Colon (tissue), 2 donors: ENCODE results near the gene DDA1.

Experiments used
- FAIRE-seq: peaks from 2 replicates; lab custom pipeline; 2012; peaks lifted over from hg19 to GRCh38; lab: Jason Lieb, UNC
- donor health status: control.
- donor health status: control.

The DDA1 gene

GRCh38 chr19:17330262-17331044 is 21.1 kb downstream of the DDA1 start:
- no peak for FAIRE-seq

GRCh38 chr19:17331045-17331558 is 21.7 kb downstream of the DDA1 start:
- no peak for FAIRE-seq

DNA sequence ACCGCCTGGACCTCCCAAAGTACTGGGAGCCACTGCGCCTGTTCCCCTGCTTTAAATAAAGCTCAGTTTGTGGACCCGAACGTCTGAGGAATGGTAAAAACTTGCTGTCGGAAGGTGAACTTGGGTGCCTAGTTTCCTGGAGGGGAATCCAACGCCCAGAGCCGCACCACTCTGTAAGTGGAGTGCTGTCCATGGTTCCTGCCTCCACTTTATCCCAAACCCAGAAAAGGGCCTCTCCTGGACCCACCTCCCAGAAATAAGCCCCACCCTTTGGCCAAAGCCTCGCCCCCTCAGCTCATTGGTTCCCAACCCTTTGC is 23.0 kb downstream of the DDA1 start:
- no peak for FAIRE-seq

DNA sequence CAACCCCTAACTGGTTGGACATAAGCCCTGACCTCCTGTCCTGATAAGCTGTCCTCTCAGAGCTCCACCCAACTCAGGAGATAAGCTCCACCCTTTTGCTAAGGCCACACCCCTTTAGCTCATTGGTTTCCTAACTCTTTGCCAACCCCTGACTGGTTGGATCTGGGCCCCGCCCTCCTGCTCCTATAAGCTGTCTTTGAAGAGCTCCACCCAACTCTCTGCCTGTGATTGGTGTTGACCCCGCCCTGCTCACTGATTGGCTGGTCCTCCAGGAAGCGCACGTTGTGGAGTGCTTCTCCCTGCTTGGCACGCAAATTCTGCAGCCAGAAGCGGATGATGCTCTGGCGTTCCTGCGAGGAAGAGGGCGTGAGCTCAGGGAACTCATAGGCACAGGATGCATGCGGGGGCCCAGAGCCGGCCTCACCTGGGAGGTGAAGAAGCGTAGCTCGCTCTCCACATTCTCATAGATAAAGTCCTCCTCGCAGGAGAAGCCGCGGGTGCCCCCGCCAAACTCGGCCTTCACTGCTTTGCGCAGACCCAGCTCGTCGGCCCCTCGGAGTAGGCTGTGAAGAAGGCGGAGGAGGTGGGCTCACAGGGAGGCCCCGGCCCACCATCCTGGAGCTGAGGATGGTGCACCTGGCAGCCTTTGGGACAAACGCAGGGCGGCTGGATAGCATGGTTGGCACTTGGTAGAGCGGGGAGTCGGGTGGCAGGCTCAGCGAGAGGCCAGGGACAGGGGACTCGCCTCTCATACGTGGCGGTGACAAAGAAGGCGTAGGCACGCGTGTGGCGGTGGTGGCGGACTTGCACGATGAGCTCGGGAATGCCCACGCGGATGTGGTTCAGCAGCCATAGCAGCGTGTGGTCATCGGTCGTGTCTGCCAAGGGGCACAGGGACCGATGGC is 23.6 kb downstream of the DDA1 start:
- FAIRE-seq: no peak

- FAIRE-seq: no peak
Observed at GRCh38 chr19:17333611-17334413, 24.4 kb downstream of the DDA1 start.

DNA sequence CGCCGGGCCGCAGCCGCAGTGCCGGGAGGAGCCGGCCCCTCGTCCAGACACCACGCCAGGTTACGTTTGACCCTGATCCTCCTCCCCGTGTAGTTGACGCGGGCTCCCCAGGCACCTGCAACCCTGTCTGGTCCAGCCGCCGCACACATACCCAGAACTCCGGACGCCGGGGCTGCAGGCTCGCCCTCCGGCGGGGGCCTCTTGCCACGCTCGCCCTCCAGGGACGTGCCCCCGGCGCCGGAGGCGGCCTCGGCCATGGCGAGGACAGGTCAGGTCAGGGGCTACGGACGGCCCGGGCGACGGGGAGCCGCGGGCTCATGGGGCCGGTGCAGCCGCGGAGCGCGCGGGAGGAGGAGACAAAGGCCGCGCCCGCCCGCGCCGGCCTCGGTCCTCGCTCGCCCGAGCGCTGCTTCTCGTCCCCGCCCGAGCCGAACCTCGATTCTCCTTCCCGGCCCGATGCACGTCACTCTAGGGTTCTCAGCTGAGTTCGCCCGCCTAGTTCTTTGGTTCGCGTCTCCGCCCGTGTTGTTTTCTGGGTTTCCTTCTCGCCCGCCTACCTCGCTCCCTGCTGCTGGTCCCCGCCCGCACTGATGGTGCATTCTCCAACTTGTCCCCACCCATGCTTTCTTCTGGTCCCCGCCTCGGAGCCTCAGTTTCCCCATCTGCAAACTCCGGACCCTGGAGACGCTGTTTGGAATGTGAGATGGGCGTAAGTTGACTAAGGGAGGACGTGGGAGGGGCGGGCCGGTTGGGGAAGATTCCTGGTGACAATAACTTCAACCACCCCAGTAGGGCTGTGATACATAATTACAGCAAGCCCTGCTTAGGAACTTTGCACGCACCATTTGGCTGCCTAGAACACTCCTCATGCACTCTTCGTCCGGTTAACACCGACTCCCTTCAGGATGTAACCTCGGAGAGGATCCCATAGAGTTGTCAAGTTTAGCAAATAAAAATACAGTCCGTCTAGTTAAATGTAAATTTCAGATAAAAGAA is 25.3 kb downstream of the DDA1 start, which contains the start of gene ANO8:
Gene ANO8 (minus strand): TSS at position 442 of the 996 bp plus-strand sequence. CDS start 185 bp downstream, at position 257.
- FAIRE-seq: no peak

- FAIRE-seq: no peak
Observed at GRCh38 chr19:17335575-17335974, 26.2 kb downstream of the DDA1 start.

- peak; percentile 61 for FAIRE-seq
Observed at GRCh38 chr19:17336872-17337674, 27.7 kb downstream of the DDA1 start, which contains the start of gene GTPBP3. Gene GTPBP3, plus strand, starts transcription at chr19:17337553. Its CDS starts 59 bp downstream, at chr19:17337612.

DNA sequence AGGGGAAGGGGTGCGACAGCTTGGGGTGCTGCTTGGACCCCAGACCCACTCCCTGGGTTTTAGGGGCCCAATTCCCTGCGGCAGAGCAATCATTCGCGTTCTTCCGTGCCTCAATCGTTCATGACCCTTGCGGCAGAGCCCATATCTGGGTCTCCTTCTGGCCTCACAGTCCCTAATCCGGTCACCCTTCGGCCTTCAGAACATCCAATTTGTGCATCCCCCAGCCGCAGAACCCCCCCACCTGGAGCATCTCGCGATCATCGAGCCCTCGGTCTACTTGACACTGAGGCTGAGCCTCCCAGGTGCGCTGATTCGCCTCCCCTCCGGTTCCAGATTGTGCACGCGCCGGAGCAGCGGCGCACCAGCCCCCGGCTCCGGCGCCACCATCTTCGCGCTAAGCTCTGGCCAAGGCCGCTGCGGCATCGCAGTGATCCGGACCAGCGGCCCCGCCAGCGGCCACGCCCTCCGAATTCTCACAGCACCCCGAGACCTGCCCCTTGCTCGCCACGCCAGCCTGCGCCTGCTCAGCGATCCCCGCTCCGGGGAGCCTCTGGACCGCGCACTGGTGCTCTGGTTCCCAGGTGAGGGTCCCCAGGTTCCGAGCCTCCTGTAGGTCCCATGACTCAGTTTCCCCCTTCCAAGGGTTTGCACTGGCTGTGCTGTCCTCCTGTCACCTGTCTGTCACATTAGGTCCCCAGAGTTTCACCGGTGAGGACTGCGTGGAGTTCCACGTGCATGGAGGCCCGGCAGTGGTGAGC is 28.5 kb downstream of the DDA1 start:
- FAIRE-seq: no peak

GRCh38 chr19:17338433-17339078 is 29.2 kb downstream of the DDA1 start:
- FAIRE-seq: no peak

GRCh38 chr19:17339088-17339741 is 29.9 kb downstream of the DDA1 start:
- no peak for FAIRE-seq

DNA sequence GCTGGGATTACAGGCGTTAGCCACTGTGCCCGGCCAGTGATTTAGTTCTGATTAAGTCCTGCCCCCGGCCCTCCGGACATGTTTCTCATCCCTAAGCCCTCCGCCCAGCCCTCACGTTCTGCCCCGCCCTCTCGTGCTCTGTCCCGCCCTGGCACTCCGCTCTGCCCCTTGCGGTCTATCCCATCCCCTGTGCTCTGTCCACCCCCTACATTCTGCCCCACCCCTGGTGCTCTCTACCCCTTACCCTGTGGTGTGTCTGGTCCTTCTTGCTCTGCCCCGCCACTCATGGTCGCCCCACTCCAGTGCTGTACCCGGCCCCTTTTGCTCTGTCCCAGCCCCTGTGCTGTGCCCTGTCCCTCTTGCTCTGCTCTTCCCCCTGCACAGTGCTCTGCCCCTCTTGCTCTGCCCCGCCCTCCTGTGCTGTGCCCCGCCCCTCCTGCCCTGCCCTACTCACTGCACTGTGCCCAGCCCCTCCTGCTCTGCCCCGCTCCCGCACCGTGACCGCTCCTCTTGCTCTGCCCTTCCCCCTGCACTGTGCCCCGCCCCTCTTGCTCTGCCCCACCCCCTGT is 31.0 kb downstream of the DDA1 start:
- FAIRE-seq: no peak

DNA sequence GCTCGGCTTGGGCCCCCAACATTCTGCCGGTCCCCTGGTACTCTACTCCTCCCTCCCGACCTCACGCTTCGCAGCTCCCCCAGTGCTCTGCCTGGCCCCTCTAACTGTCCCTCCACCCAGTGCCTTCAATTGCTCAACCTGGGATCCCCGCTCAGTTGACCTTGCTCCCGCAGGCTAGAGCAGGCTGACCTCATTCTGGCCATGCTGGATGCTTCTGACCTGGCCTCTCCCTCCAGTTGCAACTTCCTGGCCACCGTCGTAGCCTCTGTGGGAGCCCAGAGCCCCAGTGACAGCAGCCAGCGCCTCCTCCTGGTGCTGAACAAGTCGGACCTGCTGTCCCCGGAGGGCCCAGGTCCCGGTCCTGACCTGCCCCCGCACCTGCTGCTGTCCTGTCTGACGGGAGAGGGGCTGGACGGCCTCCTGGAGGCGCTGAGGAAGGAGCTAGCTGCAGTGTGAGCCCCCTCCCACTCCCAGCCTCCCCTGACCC is 31.6 kb downstream of the DDA1 start:
- no peak for FAIRE-seq

DNA sequence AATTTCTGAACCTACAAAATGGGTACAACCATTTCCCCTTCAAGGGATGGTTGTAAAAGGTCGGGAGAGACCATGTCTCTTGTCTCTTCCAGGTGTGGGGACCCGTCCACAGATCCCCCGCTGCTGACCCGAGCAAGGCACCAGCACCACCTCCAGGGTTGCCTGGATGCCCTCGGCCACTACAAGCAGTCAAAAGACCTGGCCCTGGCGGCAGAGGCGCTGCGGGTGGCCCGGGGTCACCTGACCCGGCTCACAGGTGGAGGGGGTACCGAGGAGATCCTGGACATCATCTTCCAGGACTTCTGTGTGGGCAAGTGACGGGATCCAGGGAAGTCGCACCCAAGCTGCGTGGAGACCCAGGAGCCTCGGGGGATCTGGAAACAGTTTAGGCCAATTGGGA is 32.0 kb downstream of the DDA1 start:
- FAIRE-seq: no peak

DNA sequence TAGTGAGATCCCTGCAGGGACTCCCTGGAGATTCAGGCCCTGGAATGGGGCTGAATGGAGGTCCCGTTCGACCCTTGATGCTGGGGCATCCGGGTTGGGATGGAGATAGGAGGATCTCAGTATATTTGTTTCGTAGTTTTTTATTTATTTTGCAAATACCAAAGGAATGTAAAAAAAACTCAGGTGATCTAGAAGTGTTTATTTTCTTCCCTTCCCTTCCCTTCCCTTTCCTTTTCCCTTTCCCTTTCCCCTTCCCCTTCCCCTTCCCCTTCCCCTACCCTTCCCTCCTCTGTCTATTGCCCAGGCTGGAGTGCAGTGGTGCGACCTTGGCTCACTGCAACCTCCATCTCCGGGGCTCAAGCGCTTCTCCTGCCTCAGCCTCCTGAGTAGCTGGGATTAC is 32.5 kb downstream of the DDA1 start:
- no peak for FAIRE-seq

DNA sequence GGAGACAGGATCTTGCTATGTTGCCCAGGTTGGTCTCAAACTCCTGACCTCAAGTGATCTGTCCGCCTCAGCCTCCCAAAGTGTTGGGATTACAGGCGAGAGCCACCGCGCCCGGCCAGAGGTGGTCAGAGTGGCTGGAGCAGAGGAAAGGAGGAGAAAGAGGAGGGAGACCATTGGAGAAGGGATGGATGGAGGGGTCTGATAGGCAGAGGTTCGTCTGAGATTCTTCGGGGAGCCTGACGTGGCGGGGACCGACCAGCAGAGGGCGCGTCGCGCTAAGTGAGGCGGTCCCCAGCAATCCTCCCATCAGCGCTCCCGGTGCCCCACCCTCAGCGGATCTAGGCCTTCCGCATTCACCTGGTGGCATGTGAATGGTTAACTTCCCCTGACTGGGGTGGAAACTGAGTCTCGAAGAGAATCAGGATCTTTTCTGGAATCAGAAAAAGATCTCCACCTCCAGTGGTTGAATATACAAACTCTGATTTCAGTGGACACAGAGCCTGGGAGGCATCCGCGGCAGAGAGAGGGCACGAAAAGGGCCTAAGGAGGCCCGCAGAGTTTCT is 36.8 kb downstream of the DDA1 start:
- no peak for FAIRE-seq

DNA sequence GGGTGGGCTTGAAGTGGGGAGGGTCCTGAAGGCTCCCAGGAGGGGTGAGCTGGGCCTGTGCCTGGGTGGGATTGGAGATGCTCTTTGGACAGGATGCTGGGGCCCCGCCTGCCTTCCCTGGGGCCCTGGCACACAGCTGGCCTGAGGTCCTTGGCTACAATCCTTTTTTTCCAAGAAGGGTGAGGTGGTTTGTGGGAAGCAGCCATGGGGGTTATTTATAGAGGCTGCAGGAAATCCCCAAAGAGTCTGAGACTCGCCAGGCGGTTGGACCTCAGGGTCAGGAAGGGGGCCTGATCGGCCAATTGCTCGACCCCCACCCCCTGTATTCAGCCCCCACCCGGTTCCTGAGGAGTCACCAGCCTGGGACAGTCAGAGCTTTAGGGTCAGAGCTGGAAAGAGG is 38.0 kb downstream of the DDA1 start:
- FAIRE-seq: no peak
